Cardiac fibroblast (primary cell): ENCODE measurements around the gene MT1HL1.

ENCODE experiments used
- DNase-seq, 2 donors: peaks; one replicate each; pipeline versions ENCODE4 v3.0.0 to v3.0.0-alpha.2; 2010; ENCODE audit warnings: low read depth in 2 of 2
- H3K4me3 ChIP-seq, 2 donors: replicated peaks in 1 of 2; 1 replicate in 1 of 2; 2 replicates in 1 of 2; pipeline ENCODE4 v1.5.1; 2011; ENCODE audit warnings: low read depth in 2 of 2, low read length in 2 of 2, mild to moderate bottlenecking in 2 of 2, moderate library complexity in 1 of 2
- CTCF ChIP-seq: IDR thresholded peaks from one replicate; pipeline ENCODE4 v1.5.1; 2011; ENCODE audit warnings: low read depth, mild to moderate bottlenecking, low read length, inconsistent platforms

The MT1HL1 gene

GRCh38 chr1:237011432-237011831 is 7.2 kb upstream of the MT1HL1 start:
- no peak for DNase-seq
- H3K4me3 ChIP-seq, result no peak overlapping the region
- no peak for TF ChIP-seq CTCF

DNA sequence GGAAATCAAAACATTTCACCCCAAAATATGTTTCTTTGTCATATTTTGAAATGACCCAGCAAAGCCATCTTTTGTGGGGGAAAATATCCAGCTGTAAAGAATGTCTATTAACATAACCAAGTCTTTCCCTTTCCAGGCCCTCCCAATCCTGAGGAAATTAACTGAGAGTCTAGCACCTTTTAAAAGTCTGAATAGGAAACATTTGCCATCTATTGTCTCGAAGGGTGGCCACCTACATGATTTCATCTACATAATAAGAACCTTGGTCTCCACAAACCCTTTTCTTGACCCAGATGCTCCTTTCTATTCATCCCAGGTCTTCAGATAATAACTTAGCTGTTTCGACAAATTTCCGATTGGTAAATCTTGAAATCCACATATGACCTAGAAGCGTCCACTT is 5.4 kb upstream of the MT1HL1 start:
- no peak for TF ChIP-seq CTCF
- no peak for DNase-seq
- no peak overlapping the region for H3K4me3 ChIP-seq

- no peak overlapping the region for H3K4me3 ChIP-seq
- no peak for TF ChIP-seq CTCF
- DNase-seq, result no peak
Measured at GRCh38 chr1:237007147-237007881, 3.1 kb upstream of the MT1HL1 start.

- no peak for DNase-seq
- TF ChIP-seq CTCF, result no peak
- H3K4me3 ChIP-seq, result no peak overlapping the region
Measured at GRCh38 chr1:237005674-237006073, 1.4 kb upstream of the MT1HL1 start.

GRCh38 chr1:237003516-237003915 is 725 bp downstream of the MT1HL1 start:
- no peak for DNase-seq
- no peak overlapping the region for H3K4me3 ChIP-seq
- TF ChIP-seq CTCF, result no peak

- no peak for DNase-seq
- TF ChIP-seq CTCF, result no peak
- H3K4me3 ChIP-seq, result no peak overlapping the region
Measured at GRCh38 chr1:237000191-237000590, 4.0 kb downstream of the MT1HL1 start.

DNA sequence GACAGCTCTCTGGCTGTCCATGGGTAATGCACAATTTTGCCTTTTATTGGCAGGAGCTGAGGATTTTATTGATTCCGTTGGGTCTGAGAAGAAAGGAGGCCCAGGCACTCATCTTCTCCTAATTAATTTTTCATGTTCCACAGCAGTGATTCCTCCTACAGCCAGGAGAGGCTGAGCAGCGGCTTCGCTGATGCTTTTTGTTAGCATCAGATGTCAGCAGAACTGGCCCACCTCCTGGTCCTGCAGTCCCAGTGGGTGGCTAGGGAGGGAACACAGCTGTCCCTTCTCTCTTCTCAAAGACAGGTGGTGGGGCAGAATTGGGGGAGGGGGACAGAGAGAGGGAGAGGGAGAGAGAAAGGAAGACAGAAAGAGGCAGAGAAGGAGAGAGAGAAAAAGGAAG is 5.7 kb downstream of the MT1HL1 start:
- H3K4me3 ChIP-seq, result no peak overlapping the region
- TF ChIP-seq CTCF, result no peak

More for the DNA sequence above, 5.7 kb downstream of the MT1HL1 start:
- no peak for DNase-seq
